AG04449 (cell line): ENCODE results near the gene EHMT1.

Experiments
- CTCF ChIA-PET: fragments of 350-600 bp; formaldehyde crosslinking; extraction: SDS; loops from one replicate; lab custom pipeline; 2021; ENCODE audit warnings: antibody characterized with exemption; lab: Yijun Ruan, JAX
- POLR2A ChIA-PET: fragments of 400-600, 350-600 bp; formaldehyde crosslinking; extraction: SDS; loops from one replicate; lab custom pipeline; 2020; ENCODE audit warnings: antibody characterized with exemption, inconsistent platforms; lab: Yijun Ruan, JAX
- DNase-seq: peaks from one replicate; pipeline ENCODE4 v3.0.0-alpha.2; 2010; ENCODE audit warnings: low read depth, low spot score
- H3K4me3 ChIP-seq: 2 replicates; pipeline ENCODE4 v1.5.1; 2011; ENCODE audit warnings: low read depth, mild to moderate bottlenecking, control low read depth, low read length
- CTCF ChIP-seq: IDR thresholded peaks from one replicate; pipeline ENCODE4 v1.5.1; 2011; ENCODE audit warnings: mild to moderate bottlenecking, moderate library complexity, low read length, control low read depth, inconsistent platforms; ENCODE audit not compliant: insufficient read depth; ENCODE audit errors: missing control alignments

Gene EHMT1

GRCh38 chr9:137827908-137828526, 209.2 kb downstream of the EHMT1 start:
- CTCF ChIA-PET: interaction anchor here (0.8 kb wide), 1 partner anchor 155 kb away, joined by 3 read pairs; no protein-coding TSS in a partner anchor
- TF ChIP-seq CTCF: no peak
- DNase-seq: no peak
- POLR2A ChIA-PET: no interaction called here
- no peak overlapping the region for H3K4me3 ChIP-seq

GRCh38 chr9:137828527-137829259, 209.9 kb downstream of the EHMT1 start:
- ChIA-PET POLR2A (no interaction called here), CTCF (interaction anchor here (0.8 kb wide), 1 partner anchor 156 kb away, joined by 3 read pairs; no protein-coding TSS in a partner anchor)
- DNase-seq: no peak
- H3K4me3 ChIP-seq: no peak overlapping the region
- TF ChIP-seq CTCF: no peak

GRCh38 chr9:137829260-137829996, 210.6 kb downstream of the EHMT1 start:
- POLR2A ChIA-PET: no interaction called here
- no peak for DNase-seq
- CTCF ChIA-PET: no interaction called here
- no peak for TF ChIP-seq CTCF
- no peak overlapping the region for H3K4me3 ChIP-seq

- H3K4me3 ChIP-seq: no peak overlapping the region
- ChIA-PET CTCF (no interaction called here), POLR2A (no interaction called here)
- no peak for TF ChIP-seq CTCF
- no peak for DNase-seq
These were observed 213.4 kb downstream of the EHMT1 start for GRCh38 chr9:137832191-137832700.

- no peak overlapping the region for H3K4me3 ChIP-seq
- DNase-seq: no peak
- CTCF ChIA-PET: no interaction called here
- TF ChIP-seq CTCF: no peak
- POLR2A ChIA-PET: no interaction called here
These were observed 214.2 kb downstream of the EHMT1 start for GRCh38 chr9:137832830-137833590.
